ENCODE measurements around the gene OR2AT4. TPM values are rescaled to one million over a fixed set of nuclear protein-coding genes. Genes with fewer than 3 reads are reported as not detected.

OR2AT4 gene
- total and polyA plus RNA-seq, 2 of the 8 experiments (the other 6 are each of a cell fraction or from before 2014, with no cell fraction given), result not detected

GRCh38 chr11:75112200-75112599 is 15.5 kb upstream of the OR2AT4 start:
- Histone ChIP-seq H2BK15ac (ENCODE audit: low read length) (no peak overlapping the region), H3K4me2 (ENCODE audit: insufficient read depth in 1 of 2, low read depth in 2 of 2, low read length in 2 of 2) (no peak overlapping the region), H3K23ac (ENCODE audit: insufficient read length) (no peak overlapping the region), H3K9ac (replicated peaks in 1 of 4; ENCODE audit: extremely low read depth in 1 of 4, low read depth in 3 of 4, low read length in 3 of 4) (no peak overlapping the region), H3K79me1 (ENCODE audit: low read depth, low read length) (no peaks in the 10 kb centered on the region), H3K56ac (replicated peaks; ENCODE audit: insufficient read length, low read depth, low read length) (no peak overlapping the region), H3K9me3 (ENCODE audit: insufficient read depth in 2 of 2, low read depth in 1 of 2, low read length in 1 of 2) (no peaks in the 10 kb centered on the region), H3K36me3 (ENCODE audit: control insufficient read depth in 2 of 4, insufficient read depth in 4 of 4, low read length in 3 of 4) (no peaks in the 10 kb centered on the region), H3K27me3 (replicated peaks in 1 of 4; ENCODE audit: control insufficient read depth in 3 of 4, extremely low read depth in 1 of 4, insufficient read depth in 3 of 4, low read length in 3 of 4) (no peaks in the 10 kb centered on the region), H2BK12ac (ENCODE audit: low read depth, low read length) (no peak overlapping the region), H3K4ac (replicated peaks; ENCODE audit: insufficient read length, low read depth, low read length) (no peak overlapping the region), H3K18ac (ENCODE audit: extremely low read depth, low read length) (no peak overlapping the region), H4K91ac (replicated peaks; ENCODE audit: insufficient read length, low read length) (no peak overlapping the region), H3K4me1 (replicated peaks in 1 of 4; ENCODE audit: control insufficient read depth in 3 of 4, insufficient read depth in 4 of 4, low read length in 3 of 4) (no peaks in the 10 kb centered on the region), H2AK5ac (ENCODE audit: low read depth, low read length) (no peak overlapping the region), H2BK5ac (ENCODE audit: low read depth, low read length) (no peak overlapping the region), H2BK120ac (replicated peaks; ENCODE audit: low read depth, low read length) (no peak overlapping the region), H3K79me2 (ENCODE audit: control insufficient read depth in 1 of 2, insufficient read depth in 2 of 2, low read length in 2 of 2) (no peaks in the 10 kb centered on the region), H3K14ac (ENCODE audit: insufficient read length) (no peak overlapping the region), H3K4me3 (ENCODE audit: extremely low read depth in 1 of 4, insufficient read depth in 2 of 4, low read depth in 3 of 4, low read length in 4 of 4) (no peak overlapping the region), H2AFZ (ENCODE audit: low read length) (no peak overlapping the region), H4K8ac (ENCODE audit: extremely low read depth, insufficient read depth, low read length) (no peak overlapping the region), H3K23me2 (ENCODE audit: low read depth, low read length) (no peaks in the 10 kb centered on the region), H4K20me1 (replicated peaks in 1 of 2; ENCODE audit: control insufficient read depth in 1 of 2, insufficient read depth in 2 of 2, low read length in 2 of 2) (no peaks in the 10 kb centered on the region), H2BK20ac (ENCODE audit: low read length) (no peak overlapping the region), H4K5ac (ENCODE audit: insufficient read length, low read depth, low read length) (no peak overlapping the region), H3K27ac (ENCODE audit: low read depth, low read length) (no peak overlapping the region)
- FAIRE-seq, result no peak
- DNase-seq (ENCODE audit: low read depth in 1 of 2, low spot score in 2 of 2), result no peak
- 91% methylated on average over 2 of the region's 2 CpGs; no CpG with 5 or more reads in 1 of the 2 experiments for WGBS, 2 experiments (ENCODE audit: extremely low coverage in 1 of 2, insufficient coverage in 1 of 2, insufficient read length in 1 of 2, insufficient replicate concordance in 2 of 2, low coverage in 1 of 2, low lambda C conversion rate in 2 of 2, missing lambda C conversion rate in 1 of 2)
- ChIA-PET CTCF (ENCODE audit: partially characterized antibody) (no interaction called here), POLR2A (ENCODE audit: partially characterized antibody) (interaction anchor here (0.8 kb wide), 1 partner anchor 25 kb away, joined by 4 read pairs; no protein-coding TSS in a partner anchor)
- TF ChIP-seq POU5F1 (IDR thresholded peaks at IDR 0.05; ENCODE audit: low read depth, low read length) (no peak), ATF2 (IDR thresholded peaks at IDR 0.05; ENCODE audit: low read length) (no peak), NANOG (IDR thresholded peaks at IDR 0.05; ENCODE audit: insufficient read depth, low read depth, low read length, poor library complexity, severe bottlenecking) (no peak), GABPA (IDR thresholded peaks at IDR 0.05; ENCODE audit: borderline replicate concordance, insufficient read depth, low read length) (no peak), RXRA (IDR thresholded peaks at IDR 0.05; ENCODE audit: insufficient read depth, low read depth, low read length) (no peak), TEAD4 (IDR thresholded peaks at IDR 0.05; ENCODE audit: low read depth, low read length) (no peak), RFX5 (IDR thresholded peaks at IDR 0.05; ENCODE audit: borderline replicate concordance, low read depth, low read length) (no peak), KDM4A (IDR thresholded peaks at IDR 0.05; ENCODE audit: low read depth, low read length, severe bottlenecking) (no peak), CHD2 (IDR thresholded peaks at IDR 0.05; ENCODE audit: low read length) (no peak), TAF7 (optimal IDR thresholded peaks at IDR 0.05; ENCODE audit: borderline replicate concordance, low read depth, low read length) (no peak)
